ENCODE measurements around the gene VKORC1L1. TPM values are rescaled to one million over a fixed set of nuclear protein-coding genes. Genes with fewer than 3 reads are reported as not detected.
"Not testable (repeated sequence)": the region's sequence is repeated elsewhere in the genome, so short reads cannot be mapped to it uniquely, and the experiment has no call there.

VKORC1L1 gene
- total RNA-seq (2014; rRNA removed; shearing (Covaris generic)) = 25.6 and 27.0 TPM in 2 replicates

DNA sequence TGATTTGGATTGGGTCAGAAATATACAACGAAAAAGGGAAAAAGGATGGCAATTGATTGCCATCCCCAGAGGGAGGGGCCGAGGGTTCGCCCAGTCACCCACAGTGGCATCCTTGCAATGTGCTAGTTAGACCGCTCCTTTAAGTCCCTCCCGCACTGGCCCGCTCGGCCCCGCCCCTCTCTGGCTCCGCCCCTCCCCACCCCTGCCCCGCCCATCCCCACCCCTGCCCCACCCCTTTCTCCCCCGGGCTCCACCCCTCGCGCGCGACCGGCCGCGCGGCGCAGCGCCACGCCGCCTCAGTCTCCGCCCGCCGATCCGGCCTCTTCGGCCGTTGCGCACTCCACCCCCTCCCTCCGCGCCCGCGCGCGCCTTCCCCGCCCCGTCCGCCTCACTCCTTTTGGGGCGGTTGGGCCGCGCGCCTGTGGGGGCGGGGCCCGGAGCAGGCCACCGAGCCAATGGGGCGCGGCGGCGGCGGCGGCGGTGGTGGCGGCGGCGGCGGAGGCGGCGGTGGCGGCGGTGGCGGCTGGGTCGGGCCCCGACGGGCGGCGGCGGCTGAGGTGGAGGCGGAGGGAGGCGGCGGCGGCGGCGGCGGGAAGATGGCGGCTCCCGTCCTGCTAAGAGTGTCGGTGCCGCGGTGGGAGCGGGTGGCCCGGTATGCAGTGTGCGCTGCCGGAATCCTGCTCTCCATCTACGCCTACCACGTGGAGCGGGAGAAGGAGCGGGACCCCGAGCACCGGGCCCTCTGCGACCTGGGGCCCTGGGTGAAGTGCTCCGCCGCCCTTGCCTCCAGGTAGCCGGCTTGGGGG, at the start of gene VKORC1L1:
TSS of gene VKORC1L1 (plus strand) at position 299 of the 806 bp plus-strand sequence. CDS start at position 597, 298 bp downstream.
- no peaks in the 10 kb centered on the region for H3K9me3 ChIP-seq (replicated peaks)
- no peaks in the 10 kb centered on the region for H3K36me3 ChIP-seq
- DNase-seq = peak; percentile 94 to 95
- H3K4me3 ChIP-seq = peak within 1 kb of the TSS; percentile 100
- H3K27me3 ChIP-seq = no peaks in the 10 kb centered on the region
- H3K4me1 ChIP-seq = no peaks in the 10 kb centered on the region
- H3K27ac ChIP-seq = peak within 1 kb of the TSS; percentile 59; the same call in 1 of the 2 replicates

GRCh38 chr7:65827366-65827765, 45.5 kb upstream of the VKORC1L1 start:
- no peaks in the 10 kb centered on the region for H3K27me3 ChIP-seq
- no peak overlapping the region for H3K4me3 ChIP-seq
- DNase-seq = no peak
- H3K4me1 ChIP-seq = no peaks in the 10 kb centered on the region
- H3K27ac ChIP-seq = no peak overlapping the region
- no peaks in the 10 kb centered on the region for H3K36me3 ChIP-seq
- H3K9me3 ChIP-seq (replicated peaks) = no peaks in the 10 kb centered on the region

DNA sequence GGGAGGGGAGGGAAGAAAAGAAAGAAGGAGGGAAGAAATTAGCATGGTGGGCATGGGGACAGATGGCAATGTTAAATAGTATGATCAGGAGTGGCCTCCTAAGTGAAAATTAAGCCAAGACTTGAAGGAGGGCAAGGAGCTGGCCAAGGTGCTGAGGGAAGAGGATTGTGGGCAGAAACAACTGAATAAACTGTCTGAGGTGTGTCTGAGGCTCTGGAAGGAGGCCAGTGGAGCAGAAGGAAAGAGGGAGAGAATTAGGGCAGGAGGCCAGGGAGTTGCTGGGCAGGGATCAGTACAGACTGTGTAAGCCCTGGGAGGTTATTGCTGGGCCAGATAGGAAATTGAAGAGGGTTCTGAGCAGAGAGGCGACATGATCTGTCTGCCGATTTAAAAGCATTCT, 40.6 kb upstream of the VKORC1L1 start:
- Histone ChIP-seq H3K4me3 (no peak overlapping the region), H3K4me1 (no peaks in the 10 kb centered on the region), H3K27ac (no peak overlapping the region), H3K36me3 (no peaks in the 10 kb centered on the region), H3K9me3 (replicated peaks) (no peaks in the 10 kb centered on the region), H3K27me3 (no peaks in the 10 kb centered on the region)
- peak; percentile 27 to 61 for DNase-seq

GRCh38 chr7:65836684-65837083, 36.2 kb upstream of the VKORC1L1 start:
- H3K36me3 ChIP-seq; H3K27me3 ChIP-seq; H3K4me1 ChIP-seq; DNase-seq; H3K4me3 ChIP-seq; H3K9me3 ChIP-seq (replicated peaks); H3K27ac ChIP-seq: not testable (repeated sequence)

GRCh38 chr7:65837541-65837956, 35.3 kb upstream of the VKORC1L1 start:
- not testable (repeated sequence) for H3K4me1 ChIP-seq; H3K27ac ChIP-seq; H3K9me3 ChIP-seq (replicated peaks); H3K4me3 ChIP-seq; DNase-seq; H3K27me3 ChIP-seq; H3K36me3 ChIP-seq

- Histone ChIP-seq H3K4me3 (no peak overlapping the region), H3K9me3 (replicated peaks) (0 out of 2 replicates have a peak, but pooled peaks cover 2% of the 10 kb centered on the region), H3K4me1 (no peaks in the 10 kb centered on the region), H3K36me3 (no peaks in the 10 kb centered on the region), H3K27ac (no peak overlapping the region), H3K27me3 (no peaks in the 10 kb centered on the region)
- DNase-seq = no peak
These were observed 33.0 kb upstream of the VKORC1L1 start for GRCh38 chr7:65839846-65840245.

GRCh38 chr7:65840446-65840845, 32.4 kb upstream of the VKORC1L1 start:
- Histone ChIP-seq H3K4me1 (no peaks in the 10 kb centered on the region), H3K4me3 (no peak overlapping the region), H3K9me3 (replicated peaks) (0 out of 2 replicates have a peak, but pooled peaks cover 2% of the 10 kb centered on the region), H3K27me3 (no peaks in the 10 kb centered on the region), H3K36me3 (no peaks in the 10 kb centered on the region), H3K27ac (no peak overlapping the region)
- no peak for DNase-seq

GRCh38 chr7:65843616-65844015, 29.3 kb upstream of the VKORC1L1 start:
- H3K27me3 ChIP-seq; H3K27ac ChIP-seq; H3K36me3 ChIP-seq; H3K4me3 ChIP-seq; DNase-seq; H3K4me1 ChIP-seq; H3K9me3 ChIP-seq (replicated peaks): not testable (repeated sequence)

DNA sequence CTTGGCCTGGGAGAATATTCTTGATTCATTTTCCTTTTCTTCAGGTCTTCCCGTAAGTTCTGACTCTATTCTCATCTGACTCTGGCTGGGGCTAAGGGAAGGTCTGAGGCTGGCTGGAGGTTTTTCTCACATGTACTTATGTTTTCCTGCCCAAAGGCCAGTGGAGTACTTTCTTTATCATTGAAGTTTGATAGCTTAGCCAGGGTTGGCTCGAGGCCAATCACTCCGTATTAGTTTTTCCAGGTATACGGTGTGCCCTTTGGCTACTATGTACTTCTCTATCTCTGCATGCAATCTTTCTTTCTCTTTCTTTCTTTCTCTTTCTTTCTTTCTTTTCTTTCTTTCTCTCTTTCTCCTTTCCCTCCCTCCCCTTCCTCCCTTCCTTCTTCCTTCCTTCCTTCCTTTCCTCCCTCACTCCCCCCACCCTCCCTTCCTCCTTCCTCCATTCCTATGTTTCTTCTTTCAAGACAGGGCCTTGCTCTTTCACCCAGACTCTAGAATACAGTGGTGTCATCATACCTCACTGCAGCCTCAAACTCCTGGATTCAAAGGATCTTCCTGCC, 26.8 kb upstream of the VKORC1L1 start:
- Histone ChIP-seq H3K27me3 (no peaks in the 10 kb centered on the region), H3K9me3 (replicated peaks) (0 out of 2 replicates have a peak, but pooled peaks cover 2% of the 10 kb centered on the region), H3K4me1 (no peaks in the 10 kb centered on the region), H3K27ac (no peak overlapping the region), H3K36me3 (no peaks in the 10 kb centered on the region), H3K4me3 (no peak overlapping the region)
- no peak for DNase-seq

DNA sequence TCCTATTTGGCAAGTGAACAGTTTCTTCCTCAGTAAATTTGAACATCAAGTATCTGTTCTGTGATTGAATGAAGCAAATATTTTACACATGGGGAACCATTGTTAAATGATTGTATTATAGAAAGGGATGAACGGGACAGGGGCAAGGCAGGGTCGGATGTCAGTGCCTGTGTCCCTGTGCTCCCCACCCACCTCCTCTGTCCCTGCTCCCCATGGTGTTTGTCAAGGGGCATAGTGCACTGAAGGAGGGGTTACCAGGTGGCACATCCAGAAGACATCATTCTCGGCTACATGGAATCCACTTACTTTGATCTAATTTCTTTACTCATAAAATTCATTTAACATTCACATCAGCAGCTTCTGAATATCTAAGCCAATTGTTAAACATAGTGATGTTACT, 19.4 kb upstream of the VKORC1L1 start:
- not testable (repeated sequence) for DNase-seq; H3K9me3 ChIP-seq (replicated peaks); H3K36me3 ChIP-seq; H3K4me1 ChIP-seq; H3K4me3 ChIP-seq; H3K27me3 ChIP-seq; H3K27ac ChIP-seq

GRCh38 chr7:65853892-65854291, 19.0 kb upstream of the VKORC1L1 start:
- not testable (repeated sequence) for H3K36me3 ChIP-seq; H3K9me3 ChIP-seq (replicated peaks); H3K4me3 ChIP-seq; H3K27me3 ChIP-seq; H3K27ac ChIP-seq; H3K4me1 ChIP-seq; DNase-seq

DNA sequence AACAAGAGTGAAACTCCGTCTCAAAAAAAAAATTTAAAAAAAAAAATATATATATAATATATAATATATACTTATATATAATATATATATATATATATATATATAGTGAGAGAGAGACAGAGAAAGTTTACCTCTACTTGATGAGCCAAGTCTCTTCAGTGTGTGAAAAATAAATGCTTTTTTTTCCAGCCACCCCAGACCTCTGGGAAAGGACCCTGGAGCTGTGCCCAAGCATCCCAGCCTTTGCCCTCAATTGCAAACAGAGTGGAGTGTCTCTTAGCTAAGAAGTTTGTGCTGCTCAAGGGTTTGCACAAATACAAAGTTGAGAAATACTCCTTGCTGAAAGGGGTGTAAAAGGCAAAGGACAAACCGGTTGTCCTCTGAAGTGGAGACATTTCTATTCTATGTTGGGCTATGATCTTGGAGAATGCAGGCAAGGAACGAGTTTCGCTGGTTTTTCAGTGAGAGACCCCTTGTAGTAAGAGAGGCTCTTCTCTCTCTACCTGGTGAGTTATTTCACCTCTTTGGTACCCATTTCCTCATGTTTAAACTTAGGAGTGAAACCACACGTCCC, 15.5 kb upstream of the VKORC1L1 start:
- not testable (repeated sequence) for H3K27ac ChIP-seq; DNase-seq; H3K4me1 ChIP-seq; H3K36me3 ChIP-seq; H3K27me3 ChIP-seq; H3K4me3 ChIP-seq; H3K9me3 ChIP-seq (replicated peaks)

DNA sequence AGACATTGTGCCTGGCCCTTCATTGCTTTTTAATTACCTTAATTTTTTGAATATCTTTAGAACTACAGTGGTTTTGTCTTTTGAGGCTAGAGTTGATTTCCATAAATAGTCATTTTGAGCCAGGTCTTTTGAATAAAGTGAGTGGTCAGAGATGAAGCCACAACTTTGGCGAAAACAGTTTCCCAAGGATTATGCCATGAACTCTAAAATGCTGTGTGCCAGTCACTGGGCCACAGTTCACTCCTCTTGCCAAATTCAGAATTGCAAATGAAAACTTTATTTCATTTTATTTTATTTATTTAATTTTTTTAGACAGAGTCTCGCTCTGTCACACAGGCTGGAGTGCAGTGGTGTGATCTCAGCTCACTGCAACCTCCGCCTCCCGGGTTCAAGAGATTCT, 14.2 kb upstream of the VKORC1L1 start:
- not testable (repeated sequence) for H3K27me3 ChIP-seq; DNase-seq; H3K27ac ChIP-seq; H3K36me3 ChIP-seq; H3K4me1 ChIP-seq; H3K9me3 ChIP-seq (replicated peaks); H3K4me3 ChIP-seq

DNA sequence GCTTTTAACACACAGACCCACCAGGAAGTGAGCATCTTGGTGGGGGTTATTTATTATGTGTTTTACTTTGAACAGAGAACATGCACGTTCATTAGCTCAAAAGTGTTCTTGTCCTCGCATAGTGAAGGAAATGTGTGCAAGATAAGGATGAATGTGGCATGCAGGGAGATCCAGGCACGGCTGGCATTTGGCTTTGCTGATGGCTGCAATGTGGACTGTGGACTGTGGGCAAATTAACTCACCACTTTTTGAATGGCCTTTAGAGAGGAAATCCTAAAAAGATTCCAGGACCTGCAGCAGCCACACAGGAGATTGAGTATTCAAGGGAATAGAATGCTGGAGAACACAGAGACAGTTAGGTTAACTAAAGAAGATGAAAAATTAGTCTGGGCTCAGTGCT, 6.6 kb upstream of the VKORC1L1 start:
- H3K4me1 ChIP-seq; H3K4me3 ChIP-seq; DNase-seq; H3K36me3 ChIP-seq; H3K9me3 ChIP-seq (replicated peaks); H3K27me3 ChIP-seq; H3K27ac ChIP-seq: not testable (repeated sequence)

GRCh38 chr7:65867681-65868080, 5.2 kb upstream of the VKORC1L1 start:
- H3K9me3 ChIP-seq (replicated peaks); DNase-seq; H3K36me3 ChIP-seq; H3K27ac ChIP-seq; H3K4me3 ChIP-seq; H3K4me1 ChIP-seq; H3K27me3 ChIP-seq: not testable (repeated sequence)

Measured in SJCRH30 (cell line).